HepG2 (cell line): ENCODE data around the gene DCDC2. TPM values are rescaled to one million over a fixed set of nuclear protein-coding genes. Genes with fewer than 3 reads are reported as not detected.
A peak's percentile ranks its signal among the peaks of the same experiment; 100 is the strongest.

Experiments used
- ARNT ChIP-seq: fragments of 450-650 bp; IDR thresholded peaks from 2 replicates; pipeline ENCODE4 v1.6.1; 2017
- GPN1 ChIP-seq: sonication (generic); formaldehyde crosslinking; IDR thresholded peaks from 2 replicates; pipeline ENCODE4 v1.5.1; 2020; ENCODE audit warnings: missing genetic modification reagents, borderline replicate concordance
- HNRNPH1 ChIP-seq: fragments of 200-400 bp; formaldehyde crosslinking; optimal IDR thresholded peaks from 2 replicates; pipeline ENCODE3; 2017; ENCODE audit warnings: mild to moderate bottlenecking, low read depth, low read length
- KAT8 ChIP-seq: IDR thresholded peaks from 2 replicates; pipeline ENCODE4 v1.6.1; 2016; ENCODE audit warnings: missing genetic modification reagents, missing compliant biosample characterization
- KLF15 ChIP-seq: sonication (generic); formaldehyde crosslinking; IDR thresholded peaks from 2 replicates; pipeline ENCODE4 v1.8.1; 2023; ENCODE audit warnings: borderline replicate concordance, mild to moderate bottlenecking, inconsistent platforms, missing genetic modification reagents, mixed read lengths
- MAFK ChIP-seq, 2 experiments: IDR thresholded peaks in 1 of 2; conservative IDR thresholded peaks in 1 of 2; 2 replicates each; pipeline ENCODE4 v1.6.1; 2011; ENCODE audit warnings: improper control_type of control experiment in 2 of 2, low read length in 2 of 2
- REL ChIP-seq: sonication (generic); formaldehyde crosslinking; conservative IDR thresholded peaks from 2 replicates; pipeline ENCODE4 v1.8.0; 2022; ENCODE audit warnings: mild to moderate bottlenecking, missing genetic modification reagents, moderate library complexity
- SNAPC2 ChIP-seq: sonication (generic); formaldehyde crosslinking; IDR thresholded peaks from 2 replicates; pipeline ENCODE4 v1.8.1; 2022; ENCODE audit warnings: mild to moderate bottlenecking, missing genetic modification reagents
- XBP1 ChIP-seq: sonication (generic); formaldehyde crosslinking; IDR thresholded peaks from 2 replicates; pipeline ENCODE4 v1.5.0; 2020; ENCODE audit warnings: missing genetic modification reagents
- ZFP36L1 ChIP-seq: sonication (generic); formaldehyde crosslinking; IDR thresholded peaks from 2 replicates; pipeline ENCODE4 v1.8.0; 2022; ENCODE audit warnings: mild to moderate bottlenecking, missing genetic modification reagents, moderate library complexity
- ZIK1 ChIP-seq: sonication (generic); formaldehyde crosslinking; IDR thresholded peaks from 2 replicates; pipeline ENCODE4 v1.5.0; 2020; ENCODE audit warnings: mild to moderate bottlenecking, low read depth, missing genetic modification reagents, borderline replicate concordance
- ZKSCAN1 ChIP-seq: fragments of 150-350 bp; IDR thresholded peaks from 2 replicates; pipeline ENCODE4 v1.6.1; 2014; ENCODE audit warnings: low read length
- ZNF563 ChIP-seq: sonication (generic); formaldehyde crosslinking; IDR thresholded peaks from 2 replicates; pipeline ENCODE4 v1.8.0; 2022; ENCODE audit warnings: mild to moderate bottlenecking, moderate library complexity, missing genetic modification reagents
- ZNF577 ChIP-seq: sonication (generic); formaldehyde crosslinking; IDR thresholded peaks from 2 replicates; pipeline ENCODE4 v1.4.0; 2020; ENCODE audit warnings: mild to moderate bottlenecking, low read depth, missing genetic modification reagents, borderline replicate concordance
- ZNF775 ChIP-seq: sonication (generic); formaldehyde crosslinking; IDR thresholded peaks from 2 replicates; pipeline ENCODE4 v1.4.0; 2020; ENCODE audit warnings: missing genetic modification reagents, mild to moderate bottlenecking, moderate library complexity, borderline replicate concordance
- ZNF788 ChIP-seq: sonication (generic); formaldehyde crosslinking; IDR thresholded peaks from 2 replicates; pipeline ENCODE4 v1.5.0; 2020; ENCODE audit warnings: mild to moderate bottlenecking, missing genetic modification reagents, borderline replicate concordance
- polyA plus RNA-seq, 8 experiments: library from polyadenylated mRNA; depleted of rRNA in 3 of 8; stranded (reverse) in 7 of 8; unstranded in 1 of 8; fragments of >200 nt; fragmentation: Illumina TruSeq in 4 of 8; extraction: Trizol in 4 of 8; gene quantifications; 2 replicates each; pipeline versions ENCODE4 v1.2.1 to v1.2.3, GENCODE V29; 2011 to 2016; ENCODE audit warnings: low read depth in 4 of 8, missing spikeins in 1 of 8, mixed read lengths in 1 of 8; ENCODE audit not compliant: insufficient read depth in 1 of 8
- total RNA-seq, 5 experiments: library from RNA; depleted of rRNA; stranded (reverse); fragments of >200 nt; fragmentation: Illumina TruSeq; extraction: Trizol; gene quantifications; 2 replicates each; pipeline ENCODE4 v1.2.3, GENCODE V29; 2016; ENCODE audit warnings: low read depth in 1 of 5
- TF ChIP-seq, protein P1 (sequence below): sonication (generic); formaldehyde crosslinking; IDR thresholded peaks from 2 replicates; pipeline ENCODE4 v1.4.0; 2020; ENCODE audit warnings: missing genetic modification reagents
- TF ChIP-seq, protein P2 (sequence below): sonication (generic); formaldehyde crosslinking; conservative IDR thresholded peaks from 2 replicates; pipeline ENCODE4 v1.4.0; 2020; ENCODE audit warnings: missing genetic modification reagents
- TF ChIP-seq, protein P3 (sequence below): IDR thresholded peaks from 2 replicates; pipeline ENCODE4 v1.6.1; 2016; ENCODE audit warnings: mild to moderate bottlenecking, missing biosample characterization, missing genetic modification reagents
- TF ChIP-seq, protein P4 (sequence below): sonication (generic); formaldehyde crosslinking; IDR thresholded peaks from 2 replicates; pipeline ENCODE4 v1.8.0; 2022; ENCODE audit warnings: mild to moderate bottlenecking, missing genetic modification reagents; ENCODE audit not compliant: insufficient replicate concordance
- TF ChIP-seq, protein P5 (sequence below): IDR thresholded peaks from 2 replicates; pipeline ENCODE4 v1.6.1; 2016; ENCODE audit warnings: mild to moderate bottlenecking

Gene DCDC2
- total and polyA plus RNA-seq, 2 of the 13 experiments (the other 11 are each of a cell fraction or from before 2014, with no cell fraction given) = 9.0 to 36.2 TPM

DNA sequence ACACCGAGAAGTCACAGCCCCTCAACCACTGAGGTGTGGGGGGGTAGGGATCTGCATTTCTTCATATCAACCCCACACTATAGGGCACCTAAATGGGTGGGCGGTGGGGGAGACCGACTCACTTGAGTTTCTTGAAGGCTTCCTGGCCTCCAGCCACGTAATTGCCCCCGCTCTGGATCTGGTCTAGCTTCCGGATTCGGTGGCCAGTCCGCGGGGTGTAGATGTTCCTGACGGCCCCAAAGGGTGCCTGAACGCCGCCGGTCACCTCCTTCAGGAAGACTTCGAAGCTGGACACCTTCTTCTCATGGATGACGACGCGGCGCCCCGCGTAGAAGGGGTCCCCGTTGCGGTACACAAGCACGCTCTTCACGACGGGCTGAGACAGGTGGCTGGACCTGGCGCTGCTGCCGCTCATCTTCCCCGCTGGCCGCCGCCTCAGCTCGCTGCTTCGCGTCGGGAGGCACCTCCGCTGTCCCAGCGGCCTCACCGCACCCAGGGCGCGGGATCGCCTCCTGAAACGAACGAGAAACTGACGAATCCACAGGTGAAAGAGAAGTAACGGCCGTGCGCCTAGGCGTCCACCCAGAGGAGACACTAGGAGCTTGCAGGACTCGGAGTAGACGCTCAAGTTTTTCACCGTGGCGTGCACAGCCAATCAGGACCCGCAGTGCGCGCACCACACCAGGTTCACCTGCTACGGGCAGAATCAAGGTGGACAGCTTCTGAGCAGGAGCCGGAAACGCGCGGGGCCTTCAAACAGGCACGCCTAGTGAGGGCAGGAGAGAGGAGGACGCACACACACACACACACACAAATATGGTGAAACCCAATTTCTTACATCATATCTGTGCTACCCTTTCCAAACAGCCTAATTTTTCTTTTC, at the start of gene DCDC2 (continued):
- TF ChIP-seq, protein P1, sequence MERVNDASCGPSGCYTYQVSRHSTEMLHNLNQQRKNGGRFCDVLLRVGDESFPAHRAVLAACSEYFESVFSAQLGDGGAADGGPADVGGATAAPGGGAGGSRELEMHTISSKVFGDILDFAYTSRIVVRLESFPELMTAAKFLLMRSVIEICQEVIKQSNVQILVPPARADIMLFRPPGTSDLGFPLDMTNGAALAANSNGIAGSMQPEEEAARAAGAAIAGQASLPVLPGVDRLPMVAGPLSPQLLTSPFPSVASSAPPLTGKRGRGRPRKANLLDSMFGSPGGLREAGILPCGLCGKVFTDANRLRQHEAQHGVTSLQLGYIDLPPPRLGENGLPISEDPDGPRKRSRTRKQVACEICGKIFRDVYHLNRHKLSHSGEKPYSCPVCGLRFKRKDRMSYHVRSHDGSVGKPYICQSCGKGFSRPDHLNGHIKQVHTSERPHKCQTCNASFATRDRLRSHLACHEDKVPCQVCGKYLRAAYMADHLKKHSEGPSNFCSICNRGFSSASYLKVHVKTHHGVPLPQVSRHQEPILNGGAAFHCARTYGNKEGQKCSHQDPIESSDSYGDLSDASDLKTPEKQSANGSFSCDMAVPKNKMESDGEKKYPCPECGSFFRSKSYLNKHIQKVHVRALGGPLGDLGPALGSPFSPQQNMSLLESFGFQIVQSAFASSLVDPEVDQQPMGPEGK = no peak
- TF ChIP-seq ZNF577 (CRISPR knock-in tag) (no peak), XBP1 (no peak), KLF15 (no peak), ARNT (no peak), ZIK1 (CRISPR knock-in tag) (peak; percentile 96), ZFP36L1 (CRISPR knock-in tag) (no peak), MAFK (conservative IDR thresholded peaks at IDR 0.05 in 1 of 2, IDR thresholded peaks at IDR 0.05 in 1 of 2; ENCODE audit: low read length in 2 of 2) (no peak), SNAPC2 (CRISPR knock-in tag) (no peak), ZNF775 (CRISPR knock-in tag) (0 out of 2 replicates have a peak, but pooled peaks have one; percentile 76), GPN1 (CRISPR knock-in tag) (0 out of 2 replicates have a peak, but pooled peaks have one; percentile 50), KAT8 (CRISPR knock-in tag) (no peak), ZKSCAN1 (no peak), ZNF788 (CRISPR knock-in tag) (peak; percentile 87), REL (CRISPR knock-in tag) (peak; percentile 87; the same call in 1 of the 2 replicates), ZNF563 (CRISPR knock-in tag) (peak; percentile 78), HNRNPH1 (peak; percentile 9)
- TF ChIP-seq, protein P2, sequence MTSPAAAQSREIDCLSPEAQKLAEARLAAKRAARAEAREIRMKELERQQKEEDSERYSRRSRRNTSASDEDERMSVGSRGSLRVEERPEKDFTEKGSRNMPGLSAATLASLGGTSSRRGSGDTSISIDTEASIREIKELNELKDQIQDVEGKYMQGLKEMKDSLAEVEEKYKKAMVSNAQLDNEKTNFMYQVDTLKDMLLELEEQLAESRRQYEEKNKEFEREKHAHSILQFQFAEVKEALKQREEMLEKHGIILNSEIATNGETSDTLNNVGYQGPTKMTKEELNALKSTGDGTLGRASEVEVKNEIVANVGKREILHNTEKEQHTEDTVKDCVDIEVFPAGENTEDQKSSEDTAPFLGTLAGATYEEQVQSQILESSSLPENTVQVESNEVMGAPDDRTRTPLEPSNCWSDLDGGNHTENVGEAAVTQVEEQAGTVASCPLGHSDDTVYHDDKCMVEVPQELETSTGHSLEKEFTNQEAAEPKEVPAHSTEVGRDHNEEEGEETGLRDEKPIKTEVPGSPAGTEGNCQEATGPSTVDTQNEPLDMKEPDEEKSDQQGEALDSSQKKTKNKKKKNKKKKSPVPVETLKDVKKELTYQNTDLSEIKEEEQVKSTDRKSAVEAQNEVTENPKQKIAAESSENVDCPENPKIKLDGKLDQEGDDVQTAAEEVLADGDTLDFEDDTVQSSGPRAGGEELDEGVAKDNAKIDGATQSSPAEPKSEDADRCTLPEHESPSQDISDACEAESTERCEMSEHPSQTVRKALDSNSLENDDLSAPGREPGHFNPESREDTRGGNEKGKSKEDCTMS = no peak
- TF ChIP-seq, protein P3, sequence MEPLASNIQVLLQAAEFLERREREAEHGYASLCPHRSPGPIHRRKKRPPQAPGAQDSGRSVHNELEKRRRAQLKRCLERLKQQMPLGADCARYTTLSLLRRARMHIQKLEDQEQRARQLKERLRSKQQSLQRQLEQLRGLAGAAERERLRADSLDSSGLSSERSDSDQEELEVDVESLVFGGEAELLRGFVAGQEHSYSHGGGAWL (CRISPR knock-in tag) = peak; percentile 55; the same call in 1 of the 2 replicates
- TF ChIP-seq, protein P4, sequence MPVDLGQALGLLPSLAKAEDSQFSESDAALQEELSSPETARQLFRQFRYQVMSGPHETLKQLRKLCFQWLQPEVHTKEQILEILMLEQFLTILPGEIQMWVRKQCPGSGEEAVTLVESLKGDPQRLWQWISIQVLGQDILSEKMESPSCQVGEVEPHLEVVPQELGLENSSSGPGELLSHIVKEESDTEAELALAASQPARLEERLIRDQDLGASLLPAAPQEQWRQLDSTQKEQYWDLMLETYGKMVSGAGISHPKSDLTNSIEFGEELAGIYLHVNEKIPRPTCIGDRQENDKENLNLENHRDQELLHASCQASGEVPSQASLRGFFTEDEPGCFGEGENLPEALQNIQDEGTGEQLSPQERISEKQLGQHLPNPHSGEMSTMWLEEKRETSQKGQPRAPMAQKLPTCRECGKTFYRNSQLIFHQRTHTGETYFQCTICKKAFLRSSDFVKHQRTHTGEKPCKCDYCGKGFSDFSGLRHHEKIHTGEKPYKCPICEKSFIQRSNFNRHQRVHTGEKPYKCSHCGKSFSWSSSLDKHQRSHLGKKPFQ (CRISPR knock-in tag) = peak; percentile 82
- TF ChIP-seq, protein P5, sequence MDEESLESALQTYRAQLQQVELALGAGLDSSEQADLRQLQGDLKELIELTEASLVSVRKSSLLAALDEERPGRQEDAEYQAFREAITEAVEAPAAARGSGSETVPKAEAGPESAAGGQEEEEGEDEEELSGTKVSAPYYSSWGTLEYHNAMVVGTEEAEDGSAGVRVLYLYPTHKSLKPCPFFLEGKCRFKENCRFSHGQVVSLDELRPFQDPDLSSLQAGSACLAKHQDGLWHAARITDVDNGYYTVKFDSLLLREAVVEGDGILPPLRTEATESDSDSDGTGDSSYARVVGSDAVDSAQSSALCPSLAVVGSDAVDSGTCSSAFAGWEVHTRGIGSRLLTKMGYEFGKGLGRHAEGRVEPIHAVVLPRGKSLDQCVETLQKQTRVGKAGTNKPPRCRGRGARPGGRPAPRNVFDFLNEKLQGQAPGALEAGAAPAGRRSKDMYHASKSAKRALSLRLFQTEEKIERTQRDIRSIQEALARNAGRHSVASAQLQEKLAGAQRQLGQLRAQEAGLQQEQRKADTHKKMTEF (CRISPR knock-in tag) = peak; percentile 76; the same call in 1 of the 2 replicates
